ENCODE data around the gene AP2M1. TPM values are rescaled to one million over a fixed set of nuclear protein-coding genes. Genes with fewer than 3 reads are reported as not detected.

The AP2M1 gene
- total RNA-seq: 100 to 1,000 TPM; 153 to 318 (median 182) TPM

GRCh38 chr3:184174646-184175492 is at the start of gene AP2M1:
AP2M1 (plus strand) TSS chr3:184174855; CDS start chr3:184176994, 2,139 bp downstream.
- in situ Hi-C loops (cut with MboI; ENCODE audit: low pct_ligation_motif_present in 1 of 4, low pct_unique_long_range_greater_than_20kb in 1 of 4, low sequenced_read_pairs in 3 of 4): no loop called here
- intact Hi-C loops (cut with DNase I; ENCODE audit: low total_unique reads): no loop called here
- DNase-seq: peak; percentile 98
- H3K9me3 ChIP-seq: no peaks in the 10 kb centered on the region
- H3K4me1 ChIP-seq: peaks cover 19 to 38% (median 29%) of the 10 kb centered on the region in 4 donors
- peak within 1 kb of the TSS; percentile 90 to 98 (median 95) for H3K27ac ChIP-seq
- no peaks in the 10 kb centered on the region for H3K27me3 ChIP-seq
- TF ChIP-seq POLR2AphosphoS5 (IDR thresholded peaks at IDR 0.05) (peak; percentile 78 to 91 (median 90)), POLR2A (IDR thresholded peaks at IDR 0.05) (peak; percentile 86), CTCF (IDR thresholded peaks at IDR 0.05) (no peak), EP300 (IDR thresholded peaks at IDR 0.05; ENCODE audit: low read depth) (peak; percentile 19)
- H3K4me3 ChIP-seq: peak within 1 kb of the TSS; percentile 80 to 99 (median 96)
- H3K36me3 ChIP-seq: peaks cover 0 to 26% (median 9%) of the 10 kb centered on the region in 4 donors
- 0% methylated on average over 12 to 64 of the region's 73 CpGs for WGBS, 2 donors (ENCODE audit: low coverage in 1 of 2)

- in situ Hi-C loops (cut with MboI; ENCODE audit: low pct_ligation_motif_present in 1 of 4, low pct_unique_long_range_greater_than_20kb in 1 of 4, low sequenced_read_pairs in 3 of 4) (loop anchor here in 2 of 4 donors (25.0 kb wide), 2 partner anchors 111 to 239 kb away; partner anchors contain the start of genes ALG3 (in 1 of the 2), EEF1AKMT4 (in 1 of the 2), PARL (in 1 of the 2) and VWA5B2 (in 1 of the 2)), intact Hi-C loops (cut with DNase I; ENCODE audit: low total_unique reads) (no loop called here)
- no peak for TF ChIP-seq POLR2A (IDR thresholded peaks at IDR 0.05)
- no peak for TF ChIP-seq CTCF (IDR thresholded peaks at IDR 0.05)
- TF ChIP-seq EP300 (IDR thresholded peaks at IDR 0.05; ENCODE audit: low read depth): no peak
- no peak for TF ChIP-seq POLR2AphosphoS5 (IDR thresholded peaks at IDR 0.05)
- WGBS, 2 donors (ENCODE audit: low coverage in 1 of 2): 70 to 75% methylated on average over 3 of the region's 3 CpGs
- Histone ChIP-seq H3K4me1 (no peaks in the 10 kb centered on the region), H3K36me3 (no peaks in the 10 kb centered on the region), H3K9me3 (no peaks in the 10 kb centered on the region), H3K27ac (no peak overlapping the region), H3K27me3 (no peaks in the 10 kb centered on the region), H3K4me3 (no peak overlapping the region)
- no peak for DNase-seq
These were observed 48.6 kb upstream of the AP2M1 start for GRCh38 chr3:184126006-184126405.

GRCh38 chr3:184129012-184129411 is 45.6 kb upstream of the AP2M1 start:
- Histone ChIP-seq H3K9me3 (no peaks in the 10 kb centered on the region), H3K4me3 (no peak overlapping the region), H3K36me3 (no peaks in the 10 kb centered on the region), H3K27ac (no peak overlapping the region), H3K27me3 (no peaks in the 10 kb centered on the region), H3K4me1 (peaks cover 0 to 5% (median 3%) of the 10 kb centered on the region in 4 donors)
- intact Hi-C loops (cut with DNase I; ENCODE audit: low total_unique reads) (no loop called here), in situ Hi-C loops (cut with MboI; ENCODE audit: low pct_ligation_motif_present in 1 of 4, low pct_unique_long_range_greater_than_20kb in 1 of 4, low sequenced_read_pairs in 3 of 4) (loop anchor here in 2 of 4 donors (25.0 kb wide), 2 partner anchors 108 to 242 kb away; partner anchors contain the start of genes ALG3 (in 1 of the 2), EEF1AKMT4 (in 1 of the 2), PARL (in 1 of the 2) and VWA5B2 (in 1 of the 2))
- peak in 2 of 5 experiments; percentile 15 to 21 for TF ChIP-seq CTCF (IDR thresholded peaks at IDR 0.05)
- TF ChIP-seq POLR2AphosphoS5 (IDR thresholded peaks at IDR 0.05): no peak
- TF ChIP-seq POLR2A (IDR thresholded peaks at IDR 0.05): no peak
- WGBS, 2 donors (ENCODE audit: low coverage in 1 of 2): 39% methylated on average over 2 of the region's 2 CpGs; no CpG with 5 or more reads in 1 of the 2 donors
- DNase-seq: no peak

GRCh38 chr3:184132945-184133344 is 41.7 kb upstream of the AP2M1 start:
- no peak overlapping the region for H3K27ac ChIP-seq
- WGBS, 2 donors (ENCODE audit: low coverage in 1 of 2): 93% methylated on average over 4 of the region's 4 CpGs
- no peak for TF ChIP-seq POLR2A (IDR thresholded peaks at IDR 0.05)
- TF ChIP-seq CTCF (IDR thresholded peaks at IDR 0.05): no peak
- no peak for TF ChIP-seq EP300 (IDR thresholded peaks at IDR 0.05; ENCODE audit: low read depth)
- no peak for TF ChIP-seq POLR2AphosphoS5 (IDR thresholded peaks at IDR 0.05)
- H3K9me3 ChIP-seq: no peaks in the 10 kb centered on the region
- H3K4me1 ChIP-seq: peaks cover 0 to 20% (median 17%) of the 10 kb centered on the region in 4 donors
- no peak for DNase-seq
- intact Hi-C loops (cut with DNase I; ENCODE audit: low total_unique reads): loop anchor here (10.0 kb wide), 1 partner anchor 52 kb away; the partner anchor contains the start of gene ABCF3
- in situ Hi-C loops (cut with MboI; ENCODE audit: low pct_ligation_motif_present in 1 of 4, low pct_unique_long_range_greater_than_20kb in 1 of 4, low sequenced_read_pairs in 3 of 4): loop anchor here in 2 of 4 donors (25.0 kb wide), 2 partner anchors 104 to 246 kb away; partner anchors contain the start of genes ALG3 (in 1 of the 2), EEF1AKMT4 (in 1 of the 2), PARL (in 1 of the 2) and VWA5B2 (in 1 of the 2)
- H3K36me3 ChIP-seq: no peaks in the 10 kb centered on the region
- H3K27me3 ChIP-seq: no peaks in the 10 kb centered on the region
- H3K4me3 ChIP-seq: no peak overlapping the region
